Thyroid gland (tissue), 4 donors: ENCODE results near the gene DENND5B.

Experiments used
- CTCF ChIP-seq, 6 experiments: fragments of 200-600 bp in 3 of 6; fragments of 450-650 bp in 3 of 6; sonication (generic) in 3 of 6; IDR thresholded peaks; one replicate each; pipeline ENCODE4 v1.5.1; 2016 to 2019; ENCODE audit warnings: antibody characterized with exemption in 6 of 6, mild to moderate bottlenecking in 2 of 6, inconsistent platforms in 1 of 6, moderate library complexity in 1 of 6
- POLR2A ChIP-seq, 2 donors: fragments of 450-650 bp; IDR thresholded peaks; one replicate each; pipeline ENCODE4 v1.6.1; 2017; ENCODE audit warnings: antibody characterized with exemption in 2 of 2, mild to moderate bottlenecking in 2 of 2, moderate library complexity in 1 of 2

- no peak for TF ChIP-seq CTCF (IDR thresholded peaks at IDR 0.05)
- TF ChIP-seq POLR2A (IDR thresholded peaks at IDR 0.05): no peak
Observed at GRCh38 chr12:31476437-31476836, 114.5 kb downstream of the DENND5B start.
